Activated naive CD8-positive, alpha-beta T cell treated with anti-CD3 and anti-CD28 coated beads for 36 hours (primary cell): ENCODE data around the gene CDK5. TPM values are rescaled to one million over a fixed set of nuclear protein-coding genes. Genes with fewer than 3 reads are reported as not detected.

Experiments used
- DNase-seq: peaks from one replicate; pipeline ENCODE4 v3.0.0; 2021
- H3K27ac Mint-ChIP-seq: one replicate; pipeline ENCODE4 v1.8.0; 2022; ENCODE audit warnings: mild to moderate bottlenecking, moderate library complexity, mixed read lengths
- H3K27me3 Mint-ChIP-seq: one replicate; pipeline ENCODE4 v1.8.0; 2022; ENCODE audit warnings: mild to moderate bottlenecking, mixed read lengths
- H3K36me3 Mint-ChIP-seq: one replicate; pipeline ENCODE4 v1.8.0; 2021; ENCODE audit warnings: mild to moderate bottlenecking, mixed read lengths
- H3K4me1 Mint-ChIP-seq: one replicate; pipeline ENCODE4 v1.8.0; 2021; ENCODE audit warnings: mixed read lengths
- H3K4me3 Mint-ChIP-seq: one replicate; pipeline ENCODE4 v1.8.0; 2022; ENCODE audit warnings: mild to moderate bottlenecking, moderate library complexity, mixed read lengths
- H3K9me3 Mint-ChIP-seq: one replicate; pipeline ENCODE4 v1.8.0; 2022; ENCODE audit warnings: mixed read lengths
- total RNA-seq, 2 experiments: library from RNA; stranded (reverse); gene quantifications; one replicate each; pipeline ENCODE4 v1.2.3, GENCODE V29; 2021

The CDK5 gene
- total RNA-seq = 10 to 100 TPM; 13.3 to 16.0 TPM

DNA sequence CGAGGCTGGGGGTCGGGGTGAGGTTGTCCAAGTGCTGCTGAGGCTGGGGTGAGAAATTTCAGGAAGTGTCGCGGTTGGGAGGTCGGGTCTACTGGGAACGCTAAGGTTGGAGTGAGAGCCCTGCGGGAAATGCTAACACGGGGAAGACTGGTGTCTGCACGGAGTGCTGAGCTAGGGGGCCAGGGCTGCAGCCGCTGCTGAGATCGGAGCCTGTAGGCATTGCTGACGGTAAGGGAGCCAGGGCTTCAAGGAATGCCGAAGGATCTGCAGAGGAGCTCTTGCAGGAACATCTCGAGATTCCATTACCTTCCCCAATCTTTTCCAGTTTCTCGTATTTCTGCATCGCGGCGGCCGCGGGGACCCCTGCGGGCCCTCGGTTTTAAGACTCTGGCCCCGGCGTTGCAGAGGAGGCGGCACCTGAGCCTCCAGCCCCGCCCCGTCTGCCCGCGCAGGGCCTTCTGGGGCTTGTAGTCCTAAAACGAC lies at the start of gene CDK5:
TSS of gene CDK5 (minus strand) at position 392 of the 483 bp plus-strand sequence. CDS start at position 343, 49 bp downstream.
- H3K9me3 Mint-ChIP-seq = no peaks in the 10 kb centered on the region
- no peaks in the 10 kb centered on the region for H3K27me3 Mint-ChIP-seq
- DNase-seq = no peak
- peaks cover 2% of the 10 kb centered on the region for H3K36me3 Mint-ChIP-seq
- H3K4me3 Mint-ChIP-seq = peak within 1 kb of the TSS; percentile 94
- H3K4me1 Mint-ChIP-seq = peaks cover 30% of the 10 kb centered on the region
- H3K27ac Mint-ChIP-seq = peak within 1 kb of the TSS; percentile 92

GRCh38 chr7:151104411-151105235 lies 46.9 kb upstream of the CDK5 start:
- Mint-ChIP-seq H3K27me3 (no peaks in the 10 kb centered on the region), H3K4me3 (no peak overlapping the region), H3K27ac (no peak overlapping the region), H3K36me3 (no peaks in the 10 kb centered on the region), H3K9me3 (no peaks in the 10 kb centered on the region), H3K4me1 (no peaks in the 10 kb centered on the region)
- no peak for DNase-seq

DNA sequence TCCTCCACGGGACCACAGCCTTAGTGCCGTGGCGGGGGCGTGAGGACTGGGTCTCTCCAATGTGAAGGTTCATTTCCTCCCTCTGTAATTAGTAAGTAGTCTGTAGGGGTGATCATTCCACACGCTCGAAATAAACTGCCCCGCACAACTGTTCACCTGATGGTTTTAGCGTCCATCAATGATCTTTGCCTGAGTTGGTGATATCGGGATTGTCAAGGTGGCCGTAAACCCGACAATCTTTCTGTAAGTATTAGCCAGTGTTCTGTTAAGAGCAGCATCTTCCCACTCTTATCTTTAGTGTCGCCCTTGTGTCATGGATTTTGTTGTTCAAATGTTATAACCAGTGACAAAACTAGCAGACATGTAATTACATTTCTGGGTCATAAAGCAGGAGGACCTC lies 46.3 kb upstream of the CDK5 start:
- Mint-ChIP-seq H3K4me3 (no peak overlapping the region), H3K9me3 (no peaks in the 10 kb centered on the region)
- DNase-seq = no peak

DNA sequence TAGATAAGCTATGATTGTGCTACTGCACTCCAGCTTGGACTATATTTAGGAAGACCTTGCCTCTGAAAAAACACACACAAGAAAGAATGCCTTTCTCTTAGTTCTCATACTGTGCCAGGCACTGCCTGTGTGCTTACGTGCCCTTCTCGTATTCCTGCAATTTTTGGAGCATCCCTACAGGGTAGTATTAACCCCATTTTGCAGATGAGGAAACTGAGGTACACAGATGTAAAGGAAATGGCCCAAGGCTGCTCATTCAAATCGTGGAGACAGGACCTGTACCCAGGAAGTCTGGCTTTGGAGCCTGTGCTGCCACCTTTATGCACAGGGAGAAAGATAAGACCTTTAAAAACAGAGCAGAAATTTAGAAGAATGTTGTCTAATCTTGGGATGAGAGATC lies 45.3 kb upstream of the CDK5 start:
- H3K9me3 Mint-ChIP-seq = no peaks in the 10 kb centered on the region

More for the DNA sequence above, 46.3 kb upstream of the CDK5 start:
- Mint-ChIP-seq H3K27ac (no peak overlapping the region), H3K36me3 (no peaks in the 10 kb centered on the region), H3K27me3 (no peaks in the 10 kb centered on the region), H3K4me1 (no peaks in the 10 kb centered on the region)

GRCh38 chr7:151101621-151102396 lies 44.1 kb upstream of the CDK5 start:
- no peak overlapping the region for H3K27ac Mint-ChIP-seq
- no peak for DNase-seq
- no peak overlapping the region for H3K4me3 Mint-ChIP-seq
- no peaks in the 10 kb centered on the region for H3K4me1 Mint-ChIP-seq
- no peaks in the 10 kb centered on the region for H3K9me3 Mint-ChIP-seq
- no peaks in the 10 kb centered on the region for H3K27me3 Mint-ChIP-seq
- no peaks in the 10 kb centered on the region for H3K36me3 Mint-ChIP-seq

More for the DNA sequence above, 45.3 kb upstream of the CDK5 start:
- no peaks in the 10 kb centered on the region for H3K36me3 Mint-ChIP-seq
- H3K27me3 Mint-ChIP-seq = no peaks in the 10 kb centered on the region
- no peak for DNase-seq
- no peaks in the 10 kb centered on the region for H3K4me1 Mint-ChIP-seq
- H3K4me3 Mint-ChIP-seq = no peak overlapping the region
- H3K27ac Mint-ChIP-seq = no peak overlapping the region

DNA sequence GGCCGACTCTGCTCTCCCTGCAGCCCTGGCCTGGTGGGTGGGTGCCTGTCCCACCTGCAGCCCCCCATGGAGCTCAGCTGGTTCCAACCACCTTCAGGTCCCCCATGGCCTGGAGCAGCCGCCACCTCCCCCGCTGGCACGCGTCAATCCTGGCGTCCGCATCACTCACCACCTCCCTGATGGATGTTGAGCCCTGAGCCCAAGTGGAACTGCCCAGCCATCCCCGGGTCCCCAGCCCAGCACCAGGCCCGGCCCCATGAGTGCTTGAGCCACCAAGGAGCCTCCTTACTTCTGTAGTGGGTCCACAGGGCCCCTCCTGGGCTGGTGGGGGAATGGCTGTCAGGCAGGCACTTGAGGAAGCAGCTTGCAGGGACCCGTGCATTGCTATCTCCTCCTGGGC lies 43.2 kb upstream of the CDK5 start:
- H3K4me3 Mint-ChIP-seq = no peak overlapping the region
- H3K36me3 Mint-ChIP-seq = no peaks in the 10 kb centered on the region
- no peaks in the 10 kb centered on the region for H3K9me3 Mint-ChIP-seq
- no peak for DNase-seq
- no peaks in the 10 kb centered on the region for H3K27me3 Mint-ChIP-seq
- H3K27ac Mint-ChIP-seq = no peak overlapping the region
- no peaks in the 10 kb centered on the region for H3K4me1 Mint-ChIP-seq

- Mint-ChIP-seq H3K36me3 (no peaks in the 10 kb centered on the region), H3K27me3 (no peaks in the 10 kb centered on the region), H3K4me3 (no peak overlapping the region), H3K27ac (no peak overlapping the region), H3K4me1 (no peaks in the 10 kb centered on the region), H3K9me3 (no peaks in the 10 kb centered on the region)
- DNase-seq = no peak
Measured at GRCh38 chr7:151099486-151100211, 42.0 kb upstream of the CDK5 start.

DNA sequence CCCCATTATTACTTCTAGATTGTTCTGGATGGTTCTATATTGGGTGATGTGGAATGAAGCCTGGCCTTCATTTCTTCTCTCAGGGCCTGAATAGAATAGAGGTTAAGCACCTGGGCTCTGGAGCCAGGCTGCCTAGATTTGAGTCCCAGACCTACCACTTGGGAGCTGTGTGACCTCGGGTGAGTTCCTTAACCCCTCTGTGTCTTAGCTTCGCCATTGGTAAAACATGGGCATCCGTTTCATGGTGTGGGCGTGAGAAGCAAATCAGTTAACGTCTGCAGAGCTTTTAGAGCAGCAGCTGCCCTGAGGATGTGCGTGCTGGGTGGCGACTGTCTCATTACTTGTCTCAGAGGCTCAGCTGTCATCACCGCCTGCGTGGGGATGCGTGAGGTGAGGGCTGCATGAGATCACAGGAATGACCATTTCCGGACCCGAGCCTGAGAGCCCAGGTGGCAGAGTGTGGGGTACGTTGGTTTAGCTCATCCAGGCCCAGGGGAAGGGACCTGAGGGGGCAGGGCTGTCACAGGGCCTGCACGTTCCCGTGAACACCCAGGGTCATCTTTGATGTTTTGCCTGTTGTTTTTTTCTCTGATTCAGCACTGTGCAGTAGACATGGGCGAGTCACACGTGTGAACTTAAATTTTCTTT lies 38.3 kb upstream of the CDK5 start:
- no peaks in the 10 kb centered on the region for H3K27me3 Mint-ChIP-seq
- H3K36me3 Mint-ChIP-seq = no peaks in the 10 kb centered on the region
- DNase-seq = no peak
- no peaks in the 10 kb centered on the region for H3K9me3 Mint-ChIP-seq
- H3K27ac Mint-ChIP-seq = no peak overlapping the region
- no peaks in the 10 kb centered on the region for H3K4me1 Mint-ChIP-seq
- no peak overlapping the region for H3K4me3 Mint-ChIP-seq

GRCh38 chr7:151095123-151095797 lies 37.6 kb upstream of the CDK5 start:
- no peak overlapping the region for H3K4me3 Mint-ChIP-seq

DNA sequence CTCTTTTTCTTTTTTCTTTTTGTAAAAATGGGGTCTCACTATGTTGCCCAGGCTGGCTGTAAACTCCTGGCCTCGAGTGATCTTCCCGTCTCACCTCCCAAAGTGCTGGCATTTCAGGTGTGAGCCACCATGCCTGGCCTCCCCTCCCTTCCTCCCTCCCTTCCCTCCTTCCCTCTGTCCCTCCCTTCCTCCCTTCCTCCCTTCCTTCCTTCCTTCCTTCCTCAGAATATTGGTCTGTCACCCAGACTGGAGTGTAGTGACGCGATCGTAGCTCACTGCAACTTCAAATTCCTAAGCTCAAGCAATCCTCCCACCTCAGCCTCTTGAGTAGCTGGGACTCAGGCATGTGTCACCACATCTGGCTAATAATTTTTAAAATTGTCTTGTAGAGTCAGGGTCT lies 37.0 kb upstream of the CDK5 start:
- no peaks in the 10 kb centered on the region for H3K4me1 Mint-ChIP-seq
- H3K27me3 Mint-ChIP-seq = peaks cover 2% of the 10 kb centered on the region
- H3K9me3 Mint-ChIP-seq = no peaks in the 10 kb centered on the region
- no peak overlapping the region for H3K4me3 Mint-ChIP-seq
- no peak for DNase-seq
- no peaks in the 10 kb centered on the region for H3K36me3 Mint-ChIP-seq
- no peak overlapping the region for H3K27ac Mint-ChIP-seq

More at GRCh38 chr7:151095123-151095797, 37.6 kb upstream of the CDK5 start:
- no peak overlapping the region for H3K27ac Mint-ChIP-seq
- H3K27me3 Mint-ChIP-seq = no peaks in the 10 kb centered on the region
- no peaks in the 10 kb centered on the region for H3K36me3 Mint-ChIP-seq
- H3K9me3 Mint-ChIP-seq = no peaks in the 10 kb centered on the region
- DNase-seq = no peak
- no peaks in the 10 kb centered on the region for H3K4me1 Mint-ChIP-seq

DNA sequence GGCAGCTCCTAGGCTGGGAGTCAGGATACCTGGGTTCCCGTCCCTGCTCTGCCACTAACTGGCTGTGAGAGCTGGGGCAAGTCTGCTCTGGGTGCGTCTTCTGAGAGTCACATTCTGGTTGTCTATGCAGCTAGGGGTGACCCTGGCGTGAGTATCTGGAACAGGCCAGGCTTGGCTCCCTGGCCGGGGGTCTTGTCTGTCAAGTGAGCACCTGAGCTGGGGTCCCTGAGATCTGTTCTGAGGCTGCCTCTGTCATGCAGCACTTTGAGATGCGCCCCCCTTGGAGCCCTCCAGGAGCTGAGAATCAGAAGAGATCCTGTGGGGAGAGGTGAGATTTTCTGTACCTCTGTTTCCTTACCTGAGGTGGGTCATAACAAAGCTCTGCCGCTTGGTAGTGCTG lies 36.1 kb upstream of the CDK5 start:
- H3K4me3 Mint-ChIP-seq = no peak overlapping the region
- no peak for DNase-seq
- no peak overlapping the region for H3K27ac Mint-ChIP-seq
- H3K4me1 Mint-ChIP-seq = peaks cover 5% of the 10 kb centered on the region
- H3K36me3 Mint-ChIP-seq = no peaks in the 10 kb centered on the region
- H3K9me3 Mint-ChIP-seq = no peaks in the 10 kb centered on the region
- peaks cover 7% of the 10 kb centered on the region for H3K27me3 Mint-ChIP-seq

- Mint-ChIP-seq H3K9me3 (no peaks in the 10 kb centered on the region), H3K27me3 (peaks cover 7% of the 10 kb centered on the region), H3K4me3 (no peak overlapping the region), H3K36me3 (no peaks in the 10 kb centered on the region), H3K4me1 (peaks cover 11% of the 10 kb centered on the region), H3K27ac (no peak overlapping the region)
- no peak for DNase-seq
Measured at GRCh38 chr7:151091988-151092387, 34.3 kb upstream of the CDK5 start.

DNA sequence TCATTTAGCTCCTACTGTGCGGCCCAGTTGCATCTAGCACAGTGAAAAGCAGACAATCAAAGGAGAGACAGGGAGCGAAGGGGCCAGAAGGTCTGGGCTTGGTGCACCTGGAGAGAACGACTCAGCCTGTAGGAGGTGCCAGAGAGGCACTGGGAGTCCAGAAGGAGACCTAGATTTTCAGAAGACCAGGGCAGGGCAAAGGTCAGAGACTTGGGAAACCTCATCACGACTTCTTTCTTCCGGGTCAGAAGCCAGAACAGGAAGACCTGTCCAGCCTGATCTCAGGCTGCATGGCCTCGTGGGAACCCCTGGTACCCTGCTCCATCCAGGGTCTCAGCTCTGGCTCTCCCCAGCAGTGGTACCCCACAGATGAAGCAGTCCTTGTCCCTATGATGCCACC lies 33.7 kb upstream of the CDK5 start:
- DNase-seq = no peak
- no peak overlapping the region for H3K4me3 Mint-ChIP-seq
- no peaks in the 10 kb centered on the region for H3K9me3 Mint-ChIP-seq
- H3K4me1 Mint-ChIP-seq = peaks cover 11% of the 10 kb centered on the region
- H3K36me3 Mint-ChIP-seq = no peaks in the 10 kb centered on the region
- no peak overlapping the region for H3K27ac Mint-ChIP-seq
- H3K27me3 Mint-ChIP-seq = peaks cover 7% of the 10 kb centered on the region

- no peak for DNase-seq
- no peaks in the 10 kb centered on the region for H3K9me3 Mint-ChIP-seq
- H3K4me1 Mint-ChIP-seq = peaks cover 11% of the 10 kb centered on the region
- H3K4me3 Mint-ChIP-seq = no peak overlapping the region
- H3K36me3 Mint-ChIP-seq = no peaks in the 10 kb centered on the region
- no peak overlapping the region for H3K27ac Mint-ChIP-seq
- peaks cover 7% of the 10 kb centered on the region for H3K27me3 Mint-ChIP-seq
Measured at GRCh38 chr7:151091003-151091402, 33.3 kb upstream of the CDK5 start.
